GM12872 (cell line): ENCODE data around the gene PAQR7.

Experiments
- TF ChIP-seq, protein P1 (sequence below): IDR thresholded peaks from 3 replicates; pipeline ENCODE4 v1.5.1; 2011; ENCODE audit warnings: low read depth, mild to moderate bottlenecking, low read length, moderate library complexity; ENCODE audit not compliant: insufficient read depth

Gene PAQR7

DNA sequence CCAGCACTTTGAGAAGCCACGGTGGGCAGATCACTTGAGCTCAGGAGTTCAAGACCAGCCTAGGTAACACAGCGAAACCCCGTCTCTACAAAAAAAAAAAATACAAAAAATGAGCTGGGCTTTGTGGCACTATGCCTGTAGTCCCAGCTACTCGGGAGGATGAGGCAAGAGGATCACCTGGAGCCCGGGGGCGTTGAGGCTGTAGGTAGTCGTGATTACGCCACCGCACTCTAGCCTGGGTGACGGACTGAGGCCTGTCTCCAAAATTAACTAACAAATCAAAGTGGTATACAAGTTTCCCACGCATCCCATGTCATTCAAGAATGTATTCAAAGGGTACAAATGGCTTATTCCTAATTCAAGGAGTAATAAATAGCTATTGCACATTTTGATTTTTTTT lies 18.7 kb downstream of the PAQR7 start:
- TF ChIP-seq, protein P1, sequence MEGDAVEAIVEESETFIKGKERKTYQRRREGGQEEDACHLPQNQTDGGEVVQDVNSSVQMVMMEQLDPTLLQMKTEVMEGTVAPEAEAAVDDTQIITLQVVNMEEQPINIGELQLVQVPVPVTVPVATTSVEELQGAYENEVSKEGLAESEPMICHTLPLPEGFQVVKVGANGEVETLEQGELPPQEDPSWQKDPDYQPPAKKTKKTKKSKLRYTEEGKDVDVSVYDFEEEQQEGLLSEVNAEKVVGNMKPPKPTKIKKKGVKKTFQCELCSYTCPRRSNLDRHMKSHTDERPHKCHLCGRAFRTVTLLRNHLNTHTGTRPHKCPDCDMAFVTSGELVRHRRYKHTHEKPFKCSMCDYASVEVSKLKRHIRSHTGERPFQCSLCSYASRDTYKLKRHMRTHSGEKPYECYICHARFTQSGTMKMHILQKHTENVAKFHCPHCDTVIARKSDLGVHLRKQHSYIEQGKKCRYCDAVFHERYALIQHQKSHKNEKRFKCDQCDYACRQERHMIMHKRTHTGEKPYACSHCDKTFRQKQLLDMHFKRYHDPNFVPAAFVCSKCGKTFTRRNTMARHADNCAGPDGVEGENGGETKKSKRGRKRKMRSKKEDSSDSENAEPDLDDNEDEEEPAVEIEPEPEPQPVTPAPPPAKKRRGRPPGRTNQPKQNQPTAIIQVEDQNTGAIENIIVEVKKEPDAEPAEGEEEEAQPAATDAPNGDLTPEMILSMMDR = no peak

DNA sequence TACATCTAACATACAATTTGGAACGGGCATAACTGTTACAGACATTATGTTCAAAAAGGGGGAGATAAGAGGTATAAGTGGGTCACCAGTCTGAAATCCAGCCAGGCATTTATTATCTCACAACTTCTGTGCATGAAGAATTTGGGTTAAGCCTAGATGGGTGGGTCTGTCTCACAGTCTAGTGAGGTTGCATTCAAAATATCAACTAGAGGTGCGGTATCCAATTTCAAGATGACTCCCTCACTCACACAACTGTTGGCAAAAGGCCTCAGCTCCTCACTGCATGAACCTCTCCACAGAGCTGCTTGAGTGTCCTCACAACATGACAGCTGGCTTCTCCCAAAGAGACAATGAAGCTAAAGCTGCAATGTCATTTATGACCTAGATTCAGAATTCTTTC lies 21.0 kb downstream of the PAQR7 start:
- TF ChIP-seq, protein P1 = no peak

DNA sequence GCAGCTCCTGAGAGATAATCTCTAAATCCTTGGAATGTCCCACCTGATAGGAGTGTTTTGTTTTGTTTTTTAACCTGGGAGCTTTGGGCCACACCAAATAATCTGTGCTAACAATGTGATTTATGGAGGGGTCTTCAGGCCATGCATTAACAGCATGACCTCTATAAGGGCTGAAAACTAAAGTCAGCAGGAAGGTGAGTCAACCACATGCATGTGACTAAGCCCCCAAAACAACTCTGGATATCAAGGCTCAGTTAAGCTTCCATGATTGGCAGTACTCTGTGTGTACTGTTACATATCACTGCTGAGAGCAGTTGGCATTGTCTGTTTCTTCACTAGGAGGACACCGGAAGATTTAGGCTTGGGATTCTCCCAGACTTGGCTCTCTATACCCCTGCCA lies 27.0 kb downstream of the PAQR7 start:
- TF ChIP-seq, protein P1 = no peak

DNA sequence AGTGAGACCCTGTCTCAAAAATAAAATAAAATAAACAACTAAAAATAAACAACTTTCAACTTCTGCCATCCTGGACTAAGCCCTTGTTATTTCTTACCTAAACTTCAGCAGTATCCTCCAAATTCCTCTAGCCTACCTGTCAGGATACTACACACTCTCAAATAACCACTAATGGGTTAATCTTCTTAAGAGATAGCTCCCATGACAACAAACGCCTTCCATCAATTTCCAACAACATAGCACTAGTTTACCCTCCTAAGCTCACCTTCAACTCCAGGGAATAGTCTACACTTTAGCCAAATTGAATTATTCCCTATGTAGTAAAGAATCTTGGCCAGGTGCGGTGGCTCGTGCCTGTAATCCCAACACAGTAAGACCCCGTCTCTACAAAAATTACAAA lies 27.6 kb downstream of the PAQR7 start:
- TF ChIP-seq, protein P1 = no peak

DNA sequence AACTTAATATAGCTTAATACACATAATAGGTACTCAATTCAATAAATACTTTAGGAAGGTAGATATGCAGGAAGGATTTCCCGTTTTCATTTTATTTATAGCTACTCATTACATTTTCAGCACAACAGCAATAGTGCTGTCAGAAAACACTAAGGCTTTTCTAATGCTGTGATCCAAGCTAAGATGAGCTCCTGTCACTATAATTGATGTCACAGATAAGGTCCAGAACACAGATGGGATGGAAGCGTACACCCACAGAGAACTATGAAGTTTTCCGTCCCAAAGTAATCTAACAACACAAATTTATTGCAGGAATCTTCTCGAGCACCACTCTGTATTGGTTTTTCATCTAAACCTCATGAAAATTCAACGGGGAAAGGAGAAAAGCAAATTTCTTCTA lies 29.8 kb downstream of the PAQR7 start:
- TF ChIP-seq, protein P1 = no peak

DNA sequence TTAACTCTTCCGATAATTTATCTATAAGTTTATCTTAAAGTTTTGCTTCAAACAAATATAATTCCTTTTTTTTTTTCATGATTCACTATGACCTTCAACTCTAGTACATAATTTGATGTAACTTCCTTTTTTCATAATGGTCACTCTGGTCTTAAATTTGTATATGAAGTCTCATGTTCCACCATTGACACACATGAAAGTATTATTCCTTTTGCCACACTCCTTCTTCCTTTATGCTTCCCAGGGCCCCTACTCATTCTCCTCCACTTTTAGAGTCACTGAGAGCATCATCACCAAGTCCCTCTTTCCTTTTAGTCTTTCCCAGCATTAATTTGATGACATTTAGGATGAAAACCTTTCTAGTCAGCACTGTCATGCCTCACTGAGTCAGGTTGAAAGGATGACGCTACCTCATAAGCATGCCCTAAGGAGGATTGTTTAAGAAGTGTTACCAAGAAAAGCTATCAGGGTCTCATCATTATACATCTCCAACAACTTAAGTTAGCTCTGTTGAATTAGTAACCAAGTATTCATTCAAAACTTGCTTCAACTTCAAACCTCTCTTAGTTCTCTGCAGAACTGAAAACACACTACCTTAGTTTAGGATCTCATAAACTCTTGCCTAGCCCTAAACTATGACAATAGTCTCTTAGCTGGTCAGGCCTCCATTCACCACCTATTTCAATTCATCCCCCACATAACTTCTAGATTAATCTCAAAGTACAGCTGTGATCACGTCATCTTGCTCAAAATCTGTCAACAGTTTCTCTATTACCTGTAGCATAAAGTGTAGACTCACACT lies 30.8 kb downstream of the PAQR7 start:
- TF ChIP-seq, protein P1 = no peak

DNA sequence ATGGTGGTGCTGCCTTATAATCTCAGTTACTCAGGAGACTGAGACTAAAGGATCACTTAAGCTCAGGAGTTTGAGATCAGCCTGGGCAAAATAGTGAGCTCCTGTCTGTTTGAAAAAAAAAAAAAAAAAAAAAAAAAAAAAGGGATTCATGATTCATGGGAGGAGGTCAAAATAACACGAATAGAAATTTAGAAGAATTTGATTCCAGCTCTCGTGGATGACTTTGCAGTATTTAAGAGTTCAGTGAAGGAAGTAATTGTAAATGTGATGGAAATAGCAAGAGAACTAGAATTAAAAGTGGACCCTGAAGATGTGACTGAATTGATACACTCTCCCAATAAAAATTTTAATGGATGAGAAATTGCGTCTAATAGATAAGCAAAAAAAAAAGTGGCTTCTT lies 32.0 kb downstream of the PAQR7 start:
- TF ChIP-seq, protein P1 = no peak
